Measurements from ENCODE around the gene RAB36. TPM values are rescaled to one million over a fixed set of nuclear protein-coding genes. Genes with fewer than 3 reads are reported as not detected.

Gene RAB36
- total RNA-seq, 1 donor from 2014 or later = 2.2 TPM

DNA sequence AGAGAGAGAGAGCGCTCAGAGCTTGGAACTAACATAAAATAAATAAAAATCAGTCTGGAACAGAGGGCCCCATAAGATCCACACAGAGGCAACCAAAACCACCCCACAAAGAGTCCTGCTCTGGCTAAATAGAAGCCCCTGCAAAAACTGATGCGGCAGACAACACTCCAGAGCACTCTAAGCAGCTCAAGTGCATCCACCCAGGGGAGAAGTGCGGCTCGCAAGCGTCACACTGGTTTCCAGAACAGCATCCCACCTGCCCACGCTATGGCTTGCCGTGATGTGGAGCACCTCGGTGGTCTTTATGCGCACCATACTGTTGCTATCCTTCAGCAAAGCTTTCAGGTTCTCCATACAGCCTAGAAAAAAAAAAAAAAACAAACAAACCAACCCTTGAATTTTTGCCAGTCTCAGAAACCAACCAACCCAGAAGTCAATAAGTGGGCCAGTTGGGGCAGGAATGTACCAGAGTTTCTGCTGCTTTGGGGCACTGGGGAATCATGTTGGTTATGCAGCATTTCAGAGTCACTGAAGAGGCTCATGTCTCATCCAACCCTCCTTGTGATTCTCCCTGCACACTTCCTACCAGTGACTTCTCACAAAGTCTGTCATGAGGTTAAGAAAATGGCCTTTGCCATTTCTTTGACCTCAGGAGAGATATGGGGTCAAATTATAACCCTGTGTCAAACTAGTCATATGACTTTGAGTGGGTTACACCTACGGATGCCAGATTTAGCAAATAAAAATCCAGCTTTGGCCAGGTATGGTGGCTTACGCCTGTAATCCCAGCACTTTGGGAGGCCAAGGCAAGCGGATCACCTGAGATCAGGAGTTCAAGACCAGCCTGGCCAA, 6.5 kb upstream of the RAB36 start:
- Mint-ChIP-seq H3K36me3 (ENCODE audit: low read depth, unreplicated experiment) (no peaks in the 10 kb centered on the region), H3K9me3 (ENCODE audit: unreplicated experiment) (no peaks in the 10 kb centered on the region), H3K4me3 (ENCODE audit: unreplicated experiment) (no peak overlapping the region), H3K27me3 (ENCODE audit: unreplicated experiment) (peaks cover 9% of the 10 kb centered on the region), H3K4me1 (ENCODE audit: unreplicated experiment) (peaks cover 16% of the 10 kb centered on the region), H3K27ac (ENCODE audit: unreplicated experiment) (no peak overlapping the region)
- TF ChIP-seq, protein P1, sequence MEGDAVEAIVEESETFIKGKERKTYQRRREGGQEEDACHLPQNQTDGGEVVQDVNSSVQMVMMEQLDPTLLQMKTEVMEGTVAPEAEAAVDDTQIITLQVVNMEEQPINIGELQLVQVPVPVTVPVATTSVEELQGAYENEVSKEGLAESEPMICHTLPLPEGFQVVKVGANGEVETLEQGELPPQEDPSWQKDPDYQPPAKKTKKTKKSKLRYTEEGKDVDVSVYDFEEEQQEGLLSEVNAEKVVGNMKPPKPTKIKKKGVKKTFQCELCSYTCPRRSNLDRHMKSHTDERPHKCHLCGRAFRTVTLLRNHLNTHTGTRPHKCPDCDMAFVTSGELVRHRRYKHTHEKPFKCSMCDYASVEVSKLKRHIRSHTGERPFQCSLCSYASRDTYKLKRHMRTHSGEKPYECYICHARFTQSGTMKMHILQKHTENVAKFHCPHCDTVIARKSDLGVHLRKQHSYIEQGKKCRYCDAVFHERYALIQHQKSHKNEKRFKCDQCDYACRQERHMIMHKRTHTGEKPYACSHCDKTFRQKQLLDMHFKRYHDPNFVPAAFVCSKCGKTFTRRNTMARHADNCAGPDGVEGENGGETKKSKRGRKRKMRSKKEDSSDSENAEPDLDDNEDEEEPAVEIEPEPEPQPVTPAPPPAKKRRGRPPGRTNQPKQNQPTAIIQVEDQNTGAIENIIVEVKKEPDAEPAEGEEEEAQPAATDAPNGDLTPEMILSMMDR (IDR thresholded peaks at IDR 0.05; ENCODE audit: unreplicated experiment) = no peak
- no peak for DNase-seq (ENCODE audit: low spot score)

DNA sequence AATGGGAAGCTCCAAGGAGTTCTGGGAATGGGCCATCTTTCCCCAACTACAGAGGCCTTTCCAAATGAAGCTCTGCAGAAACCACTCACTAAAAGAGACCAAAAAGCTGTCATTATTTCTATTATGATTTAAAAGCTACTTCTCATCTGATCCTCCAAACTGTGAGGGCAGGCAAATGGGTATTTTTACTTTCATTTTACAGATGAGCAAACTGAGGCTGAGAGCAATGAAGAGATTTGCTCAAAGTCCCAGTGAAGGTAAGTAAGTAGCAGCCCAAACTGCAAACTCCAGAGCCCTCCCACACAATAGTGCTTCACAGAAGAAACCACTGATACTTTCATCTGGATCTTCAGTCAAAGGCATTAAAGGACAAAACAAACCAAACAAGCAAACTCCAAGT, 4.9 kb upstream of the RAB36 start:
- Mint-ChIP-seq H3K9me3 (ENCODE audit: unreplicated experiment) (no peaks in the 10 kb centered on the region), H3K4me3 (ENCODE audit: unreplicated experiment) (no peak overlapping the region), H3K4me1 (ENCODE audit: unreplicated experiment) (peaks cover 16% of the 10 kb centered on the region), H3K27ac (ENCODE audit: unreplicated experiment) (no peak overlapping the region), H3K27me3 (ENCODE audit: unreplicated experiment) (peaks cover 11% of the 10 kb centered on the region), H3K36me3 (ENCODE audit: low read depth, unreplicated experiment) (no peaks in the 10 kb centered on the region)
- TF ChIP-seq, protein P1 (IDR thresholded peaks at IDR 0.05; ENCODE audit: unreplicated experiment) = no peak
- no peak for DNase-seq (ENCODE audit: low spot score)

DNA sequence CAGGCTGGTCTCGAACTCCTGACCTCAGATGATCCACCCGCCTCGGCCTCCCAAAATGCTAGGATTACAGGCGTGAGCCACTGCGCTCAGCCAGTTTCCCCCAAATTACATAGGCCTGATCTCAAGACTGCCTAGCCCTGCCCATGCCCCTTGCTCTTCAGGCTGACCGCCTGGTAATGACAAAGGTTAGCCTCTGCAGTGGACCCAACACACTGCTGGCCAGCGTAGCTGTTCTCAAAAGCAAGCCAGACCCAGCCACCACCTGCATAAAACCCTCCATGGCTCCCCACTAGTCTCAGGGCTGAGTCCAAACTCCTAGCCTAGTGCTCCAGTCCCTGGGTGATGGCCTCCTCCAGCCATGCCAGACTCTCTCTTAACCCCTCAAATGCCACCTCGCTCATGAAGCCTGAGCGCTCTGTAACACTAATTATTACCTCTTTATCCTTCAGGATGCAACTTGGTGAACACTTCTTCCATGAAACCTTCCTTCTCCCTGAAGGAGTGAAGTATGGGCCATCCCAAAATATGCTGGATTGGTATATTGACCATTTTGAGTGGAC, 2.7 kb upstream of the RAB36 start:
- H3K4me1 Mint-ChIP-seq (ENCODE audit: unreplicated experiment) = peaks cover 19% of the 10 kb centered on the region
- H3K27me3 Mint-ChIP-seq (ENCODE audit: unreplicated experiment) = peaks cover 11% of the 10 kb centered on the region
- peak overlapping the region; percentile 90 for H3K27ac Mint-ChIP-seq (ENCODE audit: unreplicated experiment)
- H3K9me3 Mint-ChIP-seq (ENCODE audit: unreplicated experiment) = no peaks in the 10 kb centered on the region
- H3K4me3 Mint-ChIP-seq (ENCODE audit: unreplicated experiment) = peak overlapping the region; percentile 66
- TF ChIP-seq, protein P1 (IDR thresholded peaks at IDR 0.05; ENCODE audit: unreplicated experiment) = no peak
- DNase-seq (ENCODE audit: low spot score) = no peak
- H3K36me3 Mint-ChIP-seq (ENCODE audit: low read depth, unreplicated experiment) = no peaks in the 10 kb centered on the region

DNA sequence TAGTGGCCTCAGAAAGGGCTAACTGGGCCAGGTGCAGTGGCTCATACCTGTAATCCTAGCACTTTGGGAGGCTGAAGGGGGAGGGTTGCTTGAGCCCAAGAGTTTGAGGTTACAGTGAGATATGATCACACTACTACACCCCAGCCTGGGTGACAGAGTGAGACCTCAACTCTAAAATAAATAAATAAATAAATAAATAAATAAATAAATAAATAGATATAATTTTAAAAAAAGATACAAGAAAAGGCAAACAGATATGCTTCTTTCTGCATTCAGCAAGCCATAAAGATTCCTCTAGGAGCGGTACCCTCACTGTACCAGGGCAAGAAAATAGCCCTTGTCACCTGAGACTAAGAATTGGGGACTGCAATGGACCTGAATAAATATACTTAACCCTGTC, 2.2 kb upstream of the RAB36 start:
- H3K9me3 Mint-ChIP-seq (ENCODE audit: unreplicated experiment) = no peaks in the 10 kb centered on the region
- H3K4me1 Mint-ChIP-seq (ENCODE audit: unreplicated experiment) = peaks cover 19% of the 10 kb centered on the region
- H3K27ac Mint-ChIP-seq (ENCODE audit: unreplicated experiment) = peak overlapping the region; percentile 91
- TF ChIP-seq, protein P1 (IDR thresholded peaks at IDR 0.05; ENCODE audit: unreplicated experiment) = no peak
- no peak for DNase-seq (ENCODE audit: low spot score)
- H3K4me3 Mint-ChIP-seq (ENCODE audit: unreplicated experiment) = no peak overlapping the region
- peaks cover 11% of the 10 kb centered on the region for H3K27me3 Mint-ChIP-seq (ENCODE audit: unreplicated experiment)
- H3K36me3 Mint-ChIP-seq (ENCODE audit: low read depth, unreplicated experiment) = no peaks in the 10 kb centered on the region

DNA sequence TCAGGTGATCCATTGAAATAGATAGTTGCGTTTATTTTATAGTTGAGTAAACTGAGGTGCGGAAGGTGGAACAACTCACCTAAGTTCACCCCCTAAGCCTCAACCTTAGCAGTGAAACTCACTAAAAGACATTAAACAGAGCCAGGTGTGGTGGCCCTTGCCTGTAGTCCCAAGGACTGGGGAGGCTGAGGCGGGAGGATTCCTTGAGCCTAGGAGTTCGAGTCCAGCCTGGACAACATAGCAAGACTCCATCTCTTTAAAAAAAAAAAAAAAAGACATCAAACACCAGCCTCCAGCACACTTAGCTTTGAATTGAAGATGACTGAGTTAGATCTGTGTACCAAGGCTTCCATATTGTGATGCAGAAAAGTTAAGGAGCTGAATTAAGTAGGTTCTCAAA, 845 bp upstream of the RAB36 start:
- no peak for DNase-seq (ENCODE audit: low spot score)
- peaks cover 12% of the 10 kb centered on the region for H3K27me3 Mint-ChIP-seq (ENCODE audit: unreplicated experiment)
- H3K4me3 Mint-ChIP-seq (ENCODE audit: unreplicated experiment) = peak overlapping the region; percentile 83
- no peaks in the 10 kb centered on the region for H3K9me3 Mint-ChIP-seq (ENCODE audit: unreplicated experiment)
- H3K36me3 Mint-ChIP-seq (ENCODE audit: low read depth, unreplicated experiment) = no peaks in the 10 kb centered on the region
- TF ChIP-seq, protein P1 (IDR thresholded peaks at IDR 0.05; ENCODE audit: unreplicated experiment) = no peak
- no peak overlapping the region for H3K27ac Mint-ChIP-seq (ENCODE audit: unreplicated experiment)
- H3K4me1 Mint-ChIP-seq (ENCODE audit: unreplicated experiment) = peaks cover 12% of the 10 kb centered on the region

Measured in endothelial cell (in vitro differentiated cells).